ENCODE measurements around the gene EML5. TPM values are rescaled to one million over a fixed set of nuclear protein-coding genes. Genes with fewer than 3 reads are reported as not detected.
"Not testable (repeated sequence)": the region's sequence is repeated elsewhere in the genome, so short reads cannot be mapped to it uniquely, and the experiment has no call there.

The EML5 gene
- total RNA-seq, 3 donors from 2014 or later: 1.3 to 4.1 (median 1.4) TPM

- intact Hi-C loops (cut with DNase I, micrococcal nuclease): no loop called here
- TF ChIP-seq CTCF (IDR thresholded peaks at IDR 0.05): no peak
- peaks cover 4% of the 10 kb centered on the region for H3K4me1 ChIP-seq (ENCODE audit: low read depth)
- DNase-seq (no peak), ATAC-seq (no peak)
- H3K4me3 ChIP-seq: no peak overlapping the region
- no peaks in the 10 kb centered on the region for H3K36me3 ChIP-seq (ENCODE audit: low read depth)
- H3K9me3 ChIP-seq: no peaks in the 10 kb centered on the region
Measured at GRCh38 chr14:88821888-88822287, 29.1 kb upstream of the EML5 start.

GRCh38 chr14:88821378-88821777, 28.6 kb upstream of the EML5 start:
- intact Hi-C loops (cut with DNase I, micrococcal nuclease): no loop called here

GRCh38 chr14:88819674-88820073, 26.9 kb upstream of the EML5 start:
- H3K9me3 ChIP-seq; DNase-seq; H3K4me1 ChIP-seq (ENCODE audit: low read depth); H3K36me3 ChIP-seq (ENCODE audit: low read depth); ATAC-seq; H3K4me3 ChIP-seq; intact Hi-C loops (cut with DNase I, micrococcal nuclease): not testable (repeated sequence)

More at GRCh38 chr14:88821378-88821777, 28.6 kb upstream of the EML5 start:
- no peak for TF ChIP-seq CTCF (IDR thresholded peaks at IDR 0.05)
- peaks cover 4% of the 10 kb centered on the region for H3K4me1 ChIP-seq (ENCODE audit: low read depth)
- no peak overlapping the region for H3K4me3 ChIP-seq
- no peaks in the 10 kb centered on the region for H3K36me3 ChIP-seq (ENCODE audit: low read depth)
- ATAC-seq (no peak), DNase-seq (no peak)
- no peaks in the 10 kb centered on the region for H3K9me3 ChIP-seq

GRCh38 chr14:88818018-88818417, 25.3 kb upstream of the EML5 start:
- Histone ChIP-seq H3K36me3 (ENCODE audit: low read depth) (no peaks in the 10 kb centered on the region), H3K9me3 (no peaks in the 10 kb centered on the region), H3K4me3 (no peak overlapping the region), H3K4me1 (ENCODE audit: low read depth) (peaks cover 1% of the 10 kb centered on the region)
- ATAC-seq: no peak
- DNase-seq: no peak
- intact Hi-C loops (cut with DNase I, micrococcal nuclease): no loop called here
- TF ChIP-seq CTCF (IDR thresholded peaks at IDR 0.05): no peak

- DNase-seq (no peak), ATAC-seq (no peak)
- no peaks in the 10 kb centered on the region for H3K4me1 ChIP-seq (ENCODE audit: low read depth)
- H3K36me3 ChIP-seq (ENCODE audit: low read depth): no peaks in the 10 kb centered on the region
- no peak for TF ChIP-seq CTCF (IDR thresholded peaks at IDR 0.05)
- intact Hi-C loops (cut with DNase I, micrococcal nuclease): no loop called here
- no peaks in the 10 kb centered on the region for H3K9me3 ChIP-seq
- H3K4me3 ChIP-seq: no peak overlapping the region
Measured at GRCh38 chr14:88815980-88816379, 23.2 kb upstream of the EML5 start.

GRCh38 chr14:88808359-88808758, 15.6 kb upstream of the EML5 start:
- Histone ChIP-seq H3K9me3 (no peaks in the 10 kb centered on the region), H3K4me3 (no peak overlapping the region), H3K36me3 (ENCODE audit: low read depth) (no peaks in the 10 kb centered on the region), H3K4me1 (ENCODE audit: low read depth) (no peaks in the 10 kb centered on the region)
- intact Hi-C loops (cut with DNase I, micrococcal nuclease): no loop called here
- ATAC-seq: no peak
- no peak for DNase-seq
- TF ChIP-seq CTCF (IDR thresholded peaks at IDR 0.05): no peak

Data from mucosa of descending colon (tissue), 3 donors.